ENCODE data around the gene ZGLP1.
"Not testable (repeated sequence)": the region's sequence is repeated elsewhere in the genome, so short reads cannot be mapped to it uniquely, and the experiment has no call there.

Gene ZGLP1

GRCh38 chr19:10339380-10339960 is 29.9 kb upstream of the ZGLP1 start, which contains the start of gene ICAM3:
ICAM3 (minus strand) TSS chr19:10339624; CDS start chr19:10339614, 10 bp downstream.
- H3K23ac ChIP-seq (ENCODE audit: low read length in 2 of 2), result no peak within 1 kb of the TSS
- WGBS, result 72% methylated on average over 14 of the region's 14 CpGs
- peaks cover 7% of the 10 kb centered on the region for H3K4me1 ChIP-seq (ENCODE audit: control insufficient read depth, insufficient read depth, low read depth, low read length)
- no peaks in the 10 kb centered on the region for H3K9me3 ChIP-seq (ENCODE audit: control insufficient read depth, low read length)
- no peak within 1 kb of the TSS for H3K4me2 ChIP-seq (ENCODE audit: low read length, poor library complexity, severe bottlenecking)
- no peak within 1 kb of the TSS for H2AK5ac ChIP-seq (ENCODE audit: low read length, severe bottlenecking)
- no peak within 1 kb of the TSS for H3K27ac ChIP-seq (ENCODE audit: low read length, poor library complexity, severe bottlenecking)
- no peak within 1 kb of the TSS for H3K9ac ChIP-seq (ENCODE audit: low read length)
- no peak within 1 kb of the TSS for H2AFZ ChIP-seq (ENCODE audit: low read depth, low read length)
- H2BK5ac ChIP-seq (ENCODE audit: low read depth, low read length, poor library complexity, severe bottlenecking), result no peak within 1 kb of the TSS
- H3K4me3 ChIP-seq (ENCODE audit: insufficient read depth in 1 of 2, low read depth in 1 of 2, low read length in 2 of 2), result no peak within 1 kb of the TSS
- no peak within 1 kb of the TSS for H3K14ac ChIP-seq (ENCODE audit: low read length in 2 of 2)
- DNase-seq, result no peak
- H2BK12ac ChIP-seq (ENCODE audit: low read length in 2 of 2), result no peak within 1 kb of the TSS
- H3K27me3 ChIP-seq (ENCODE audit: control insufficient read depth in 1 of 2, insufficient read depth in 1 of 2, low read length in 2 of 2), result peaks cover 0 to 3% of the 10 kb centered on the region in 2 experiments
- no peak within 1 kb of the TSS for H2BK120ac ChIP-seq (ENCODE audit: low read depth, low read length)
- H3K4ac ChIP-seq (ENCODE audit: low read depth in 1 of 2, low read length in 2 of 2), result no peak within 1 kb of the TSS
- no peak within 1 kb of the TSS for H4K91ac ChIP-seq (ENCODE audit: low read length)
- H3K18ac ChIP-seq (ENCODE audit: low read depth in 1 of 2, low read length in 2 of 2), result no peak within 1 kb of the TSS
- H4K8ac ChIP-seq (ENCODE audit: low read length), result no peak within 1 kb of the TSS
- H3K36me3 ChIP-seq (ENCODE audit: control insufficient read depth in 1 of 2, insufficient read depth in 2 of 2, low read depth in 1 of 2, low read length in 2 of 2), result no peaks in the 10 kb centered on the region
- H2BK15ac ChIP-seq (ENCODE audit: low read depth, poor library complexity, severe bottlenecking), result no peak within 1 kb of the TSS
- peaks cover 1% of the 10 kb centered on the region for H3K79me1 ChIP-seq (replicated peaks; ENCODE audit: low read length, poor library complexity, severe bottlenecking)

DNA sequence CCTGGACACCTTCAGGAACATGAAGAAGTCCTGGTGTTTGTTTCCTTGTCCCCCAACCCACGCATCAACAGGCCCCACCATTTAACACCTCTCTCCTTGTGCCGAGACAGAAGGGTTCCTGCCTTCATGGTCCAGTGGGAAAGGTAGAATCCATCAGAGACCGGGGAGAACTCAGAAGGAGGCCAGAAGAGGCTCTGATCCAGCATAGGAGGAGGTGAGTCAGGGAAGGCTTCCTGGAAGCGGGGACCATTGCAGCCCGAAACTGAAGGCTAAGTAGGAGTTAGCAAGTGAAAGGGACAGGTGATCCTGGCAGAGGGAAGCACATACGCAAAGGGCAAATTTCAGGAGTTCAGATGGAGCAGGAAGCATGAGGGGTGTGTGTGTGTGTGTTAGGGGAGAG is 29.3 kb upstream of the ZGLP1 start:
- Histone ChIP-seq H2BK12ac (ENCODE audit: low read length in 2 of 2) (no peak overlapping the region), H3K79me1 (replicated peaks; ENCODE audit: low read length, poor library complexity, severe bottlenecking) (peaks cover 6% of the 10 kb centered on the region), H2BK5ac (ENCODE audit: low read depth, low read length, poor library complexity, severe bottlenecking) (no peak overlapping the region), H3K4me2 (ENCODE audit: low read length, poor library complexity, severe bottlenecking) (no peak overlapping the region), H2AFZ (ENCODE audit: low read depth, low read length) (no peak overlapping the region), H3K4me3 (ENCODE audit: insufficient read depth in 1 of 2, low read depth in 1 of 2, low read length in 2 of 2) (no peak overlapping the region), H3K27ac (ENCODE audit: low read length, poor library complexity, severe bottlenecking) (no peak overlapping the region), H4K91ac (ENCODE audit: low read length) (no peak overlapping the region), H3K27me3 (ENCODE audit: control insufficient read depth in 1 of 2, insufficient read depth in 1 of 2, low read length in 2 of 2) (peaks cover 0 to 3% of the 10 kb centered on the region in 2 experiments), H2BK120ac (ENCODE audit: low read depth, low read length) (no peak overlapping the region), H3K14ac (ENCODE audit: low read length in 2 of 2) (no peak overlapping the region), H3K4ac (ENCODE audit: low read depth in 1 of 2, low read length in 2 of 2) (no peak overlapping the region), H2AK5ac (ENCODE audit: low read length, severe bottlenecking) (no peak overlapping the region), H3K9ac (ENCODE audit: low read length) (no peak overlapping the region), H3K9me3 (ENCODE audit: control insufficient read depth, low read length) (no peaks in the 10 kb centered on the region), H2BK15ac (ENCODE audit: low read depth, poor library complexity, severe bottlenecking) (no peak overlapping the region), H3K4me1 (ENCODE audit: control insufficient read depth, insufficient read depth, low read depth, low read length) (peaks cover 12% of the 10 kb centered on the region), H3K36me3 (ENCODE audit: control insufficient read depth in 1 of 2, insufficient read depth in 2 of 2, low read depth in 1 of 2, low read length in 2 of 2) (no peaks in the 10 kb centered on the region), H3K23ac (ENCODE audit: low read length in 2 of 2) (no peak overlapping the region), H4K8ac (ENCODE audit: low read length) (no peak overlapping the region), H3K18ac (ENCODE audit: low read depth in 1 of 2, low read length in 2 of 2) (no peak overlapping the region)
- no peak for DNase-seq
- 96% methylated on average over 6 of the region's 6 CpGs for WGBS

- not testable (repeated sequence) for H3K9me3 ChIP-seq (ENCODE audit: control insufficient read depth, low read length); H2BK5ac ChIP-seq (ENCODE audit: low read depth, low read length, poor library complexity, severe bottlenecking); DNase-seq; H3K23ac ChIP-seq (ENCODE audit: low read length in 2 of 2); H3K14ac ChIP-seq (ENCODE audit: low read length in 2 of 2); H3K18ac ChIP-seq (ENCODE audit: low read depth in 1 of 2, low read length in 2 of 2); H3K36me3 ChIP-seq (ENCODE audit: control insufficient read depth in 1 of 2, insufficient read depth in 2 of 2, low read depth in 1 of 2, low read length in 2 of 2); H2BK12ac ChIP-seq (ENCODE audit: low read length in 2 of 2); H2AK5ac ChIP-seq (ENCODE audit: low read length, severe bottlenecking); H2AFZ ChIP-seq (ENCODE audit: low read depth, low read length); H4K8ac ChIP-seq (ENCODE audit: low read length); H3K4me3 ChIP-seq (ENCODE audit: insufficient read depth in 1 of 2, low read depth in 1 of 2, low read length in 2 of 2); H3K27ac ChIP-seq (ENCODE audit: low read length, poor library complexity, severe bottlenecking); H3K27me3 ChIP-seq (ENCODE audit: control insufficient read depth in 1 of 2, insufficient read depth in 1 of 2, low read length in 2 of 2); H2BK15ac ChIP-seq (ENCODE audit: low read depth, poor library complexity, severe bottlenecking); H3K4ac ChIP-seq (ENCODE audit: low read depth in 1 of 2, low read length in 2 of 2); H3K79me1 ChIP-seq (replicated peaks; ENCODE audit: low read length, poor library complexity, severe bottlenecking); H3K9ac ChIP-seq (ENCODE audit: low read length); H3K4me2 ChIP-seq (ENCODE audit: low read length, poor library complexity, severe bottlenecking); H2BK120ac ChIP-seq (ENCODE audit: low read depth, low read length); H4K91ac ChIP-seq (ENCODE audit: low read length)
- peaks cover 21% of the 10 kb centered on the region for H3K4me1 ChIP-seq (ENCODE audit: control insufficient read depth, insufficient read depth, low read depth, low read length)
- 82% methylated on average over 9 of the region's 9 CpGs for WGBS
Measured at GRCh38 chr19:10336725-10337124, 27.1 kb upstream of the ZGLP1 start.

DNA sequence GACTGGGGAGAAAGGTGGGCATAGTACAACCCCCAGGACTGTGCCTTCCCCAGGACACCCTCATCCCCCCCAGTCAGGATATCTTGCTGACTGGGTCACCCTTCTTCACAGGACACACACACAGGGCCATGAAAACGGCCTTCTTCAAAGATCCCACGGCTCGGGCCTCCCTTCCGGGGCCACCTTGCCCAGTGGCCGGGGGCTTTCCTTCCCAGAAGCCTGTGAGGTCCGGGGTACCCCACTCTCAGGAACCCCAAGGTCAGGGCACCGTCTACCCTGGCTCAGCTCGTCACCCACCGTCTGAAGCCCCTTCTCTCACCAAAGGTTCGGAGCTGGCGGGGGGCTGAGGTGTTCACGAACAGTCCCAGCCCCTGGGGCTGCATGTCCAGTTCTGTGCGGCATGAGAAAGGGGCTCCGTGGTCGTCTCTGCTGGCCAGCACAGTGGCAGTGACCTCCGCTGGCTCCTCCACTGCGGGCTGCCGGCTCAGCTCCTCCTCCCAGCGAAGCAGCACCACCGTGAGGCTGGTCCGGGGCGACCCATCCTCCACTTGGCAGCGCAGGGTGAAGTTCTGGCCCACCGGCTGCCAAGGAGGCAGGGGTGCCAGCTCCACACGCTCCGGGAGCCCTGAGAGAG is 25.9 kb upstream of the ZGLP1 start:
- no peak overlapping the region for H3K4me2 ChIP-seq (ENCODE audit: low read length, poor library complexity, severe bottlenecking)
- H3K23ac ChIP-seq (ENCODE audit: low read length in 2 of 2), result no peak overlapping the region
- WGBS, result 70% methylated on average over 26 of the region's 26 CpGs
- peak overlapping the region in 1 of 2 experiments; percentile 97 for H3K4me3 ChIP-seq (ENCODE audit: insufficient read depth in 1 of 2, low read depth in 1 of 2, low read length in 2 of 2)
- no peak overlapping the region for H3K14ac ChIP-seq (ENCODE audit: low read length in 2 of 2)
- H3K79me1 ChIP-seq (replicated peaks; ENCODE audit: low read length, poor library complexity, severe bottlenecking), result peaks cover 9% of the 10 kb centered on the region
- H3K4me1 ChIP-seq (ENCODE audit: control insufficient read depth, insufficient read depth, low read depth, low read length), result peaks cover 21% of the 10 kb centered on the region
- H3K27me3 ChIP-seq (ENCODE audit: control insufficient read depth in 1 of 2, insufficient read depth in 1 of 2, low read length in 2 of 2), result peaks cover 0 to 3% of the 10 kb centered on the region in 2 experiments
- no peak overlapping the region for H2AK5ac ChIP-seq (ENCODE audit: low read length, severe bottlenecking)
- H3K9me3 ChIP-seq (ENCODE audit: control insufficient read depth, low read length), result no peaks in the 10 kb centered on the region
- peak overlapping the region; percentile 19 to 40 for H3K18ac ChIP-seq (ENCODE audit: low read depth in 1 of 2, low read length in 2 of 2)
- peak overlapping the region; percentile 70 for H4K91ac ChIP-seq (ENCODE audit: low read length)
- H2BK120ac ChIP-seq (ENCODE audit: low read depth, low read length), result no peak overlapping the region
- H3K27ac ChIP-seq (ENCODE audit: low read length, poor library complexity, severe bottlenecking), result no peak overlapping the region
- H2AFZ ChIP-seq (ENCODE audit: low read depth, low read length), result no peak overlapping the region
- no peak for DNase-seq
- peak overlapping the region in 1 of 2 experiments; percentile 33 for H2BK12ac ChIP-seq (ENCODE audit: low read length in 2 of 2)
- H3K4ac ChIP-seq (ENCODE audit: low read depth in 1 of 2, low read length in 2 of 2), result no peak overlapping the region
- H2BK5ac ChIP-seq (ENCODE audit: low read depth, low read length, poor library complexity, severe bottlenecking), result no peak overlapping the region
- H4K8ac ChIP-seq (ENCODE audit: low read length), result peak overlapping the region; percentile 52
- peak overlapping the region; percentile 6 for H2BK15ac ChIP-seq (ENCODE audit: low read depth, poor library complexity, severe bottlenecking)
- H3K9ac ChIP-seq (ENCODE audit: low read length), result peak overlapping the region; percentile 58
- H3K36me3 ChIP-seq (ENCODE audit: control insufficient read depth in 1 of 2, insufficient read depth in 2 of 2, low read depth in 1 of 2, low read length in 2 of 2), result peaks cover 0 to 1% of the 10 kb centered on the region in 2 experiments

Data from mesenchymal stem cell (in vitro differentiated cells and primary cell).